HepG2 (cell line): ENCODE results near the gene ZMIZ1.

Experiments
- ASH2L ChIP-seq: fragments of 300-600, 200-600 bp; sonication (generic); IDR thresholded peaks from 2 replicates; pipeline ENCODE4 v1.7.0; 2017; ENCODE audit warnings: low read depth, mild to moderate bottlenecking, moderate library complexity, mixed read lengths, low read length; ENCODE audit not compliant: insufficient read length
- CTCF ChIP-seq: sonication (generic); formaldehyde crosslinking; IDR thresholded peaks from 2 replicates; pipeline ENCODE4 v1.5.0; 2020; ENCODE audit warnings: mild to moderate bottlenecking, missing genetic modification reagents, moderate library complexity
- FOXM1 ChIP-seq: sonication (generic); formaldehyde crosslinking; IDR thresholded peaks from 2 replicates; pipeline ENCODE4 v1.5.0; 2020; ENCODE audit warnings: missing genetic modification reagents
- JUN ChIP-seq: sonication (generic); formaldehyde crosslinking; IDR thresholded peaks from 2 replicates; pipeline ENCODE4 v1.4.0; 2020; ENCODE audit warnings: mild to moderate bottlenecking, missing genetic modification reagents
- MAFK ChIP-seq, 2 experiments: IDR thresholded peaks in 1 of 2; conservative IDR thresholded peaks in 1 of 2; 2 replicates each; pipeline ENCODE4 v1.6.1; 2011; ENCODE audit warnings: improper control_type of control experiment in 2 of 2, low read length in 2 of 2
- SP140L ChIP-seq: sonication (generic); formaldehyde crosslinking; IDR thresholded peaks from 2 replicates; pipeline ENCODE4 v1.4.0; 2020; ENCODE audit warnings: missing genetic modification reagents, borderline replicate concordance
- SUZ12 ChIP-seq: fragments of 150-350 bp; IDR thresholded peaks from 2 replicates; pipeline ENCODE4 v1.6.1; 2014; ENCODE audit warnings: low read depth, low read length
- TF ChIP-seq, protein P1 (sequence below): sonication (generic); formaldehyde crosslinking; IDR thresholded peaks from 2 replicates; pipeline ENCODE4 v1.8.0; 2022; ENCODE audit warnings: low read depth, missing genetic modification reagents
- TF ChIP-seq, protein P2 (sequence below): sonication (generic); formaldehyde crosslinking; IDR thresholded peaks from 2 replicates; pipeline ENCODE4 v1.4.0; 2020; ENCODE audit warnings: missing genetic modification reagents

DNA sequence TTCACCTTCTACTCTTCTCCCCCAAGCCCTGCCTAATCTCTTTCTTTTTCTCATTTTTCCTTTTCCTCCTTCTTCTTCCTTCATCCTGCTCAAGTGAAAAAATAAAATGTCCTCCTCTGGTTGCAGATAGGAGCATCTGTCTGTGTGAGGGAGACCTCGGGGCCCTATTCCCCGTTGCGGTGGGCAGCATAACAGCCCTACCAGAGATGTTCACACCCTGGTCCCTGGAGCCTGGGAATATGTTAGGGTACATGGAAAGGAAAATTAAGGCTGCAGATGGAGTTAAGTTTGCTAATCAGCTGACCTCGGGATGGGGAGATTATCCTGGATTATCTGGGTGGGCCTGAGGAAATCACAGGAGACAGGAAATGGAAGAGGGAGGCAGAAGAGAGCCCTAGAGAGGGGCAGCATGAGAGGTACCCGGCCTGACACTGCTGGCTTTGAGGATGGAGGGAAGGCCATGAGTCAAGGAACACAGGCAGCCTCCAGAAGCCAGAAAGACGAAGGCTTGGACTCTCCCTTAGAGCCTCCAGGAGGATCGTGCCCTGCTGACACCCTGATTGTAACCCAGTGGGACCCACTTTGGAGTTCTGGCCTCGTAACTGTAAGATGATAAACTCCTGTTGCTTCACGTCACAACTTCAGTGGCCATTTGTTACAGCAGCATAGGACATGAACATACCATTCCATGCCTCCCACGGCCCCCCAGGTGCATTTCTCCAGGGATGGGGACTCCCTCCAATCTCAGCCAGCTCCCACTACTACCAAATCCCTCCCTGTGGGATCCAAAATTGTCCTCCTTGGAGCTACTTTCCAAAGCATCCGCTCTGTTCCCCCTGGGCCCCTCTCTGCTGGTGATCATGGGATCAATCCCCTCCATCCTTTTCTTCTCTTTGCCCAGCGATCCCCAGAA, 39.0 kb upstream of the ZMIZ1 start:
- TF ChIP-seq, protein P1, sequence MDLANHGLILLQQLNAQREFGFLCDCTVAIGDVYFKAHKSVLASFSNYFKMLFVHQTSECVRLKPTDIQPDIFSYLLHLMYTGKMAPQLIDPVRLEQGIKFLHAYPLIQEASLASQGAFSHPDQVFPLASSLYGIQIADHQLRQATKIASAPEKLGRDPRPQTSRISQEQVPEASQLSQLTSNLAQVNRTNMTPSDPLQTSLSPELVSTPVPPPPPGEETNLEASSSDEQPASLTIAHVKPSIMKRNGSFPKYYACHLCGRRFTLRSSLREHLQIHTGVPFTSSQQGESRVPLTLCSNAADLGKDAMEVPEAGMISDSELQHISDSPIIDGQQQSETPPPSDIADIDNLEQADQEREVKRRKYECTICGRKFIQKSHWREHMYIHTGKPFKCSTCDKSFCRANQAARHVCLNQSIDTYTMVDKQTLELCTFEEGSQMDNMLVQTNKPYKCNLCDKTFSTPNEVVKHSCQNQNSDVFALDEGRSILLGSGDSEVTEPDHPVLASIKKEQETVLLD (CRISPR knock-in tag) = no peak
- TF ChIP-seq JUN (CRISPR knock-in tag) (no peak), SUZ12 (no peak), SP140L (no peak), MAFK (conservative IDR thresholded peaks at IDR 0.05 in 1 of 2, IDR thresholded peaks at IDR 0.05 in 1 of 2; ENCODE audit: low read length in 2 of 2) (no peak), ASH2L (no peak), CTCF (CRISPR knock-in tag) (no peak), FOXM1 (no peak)
- TF ChIP-seq, protein P2, sequence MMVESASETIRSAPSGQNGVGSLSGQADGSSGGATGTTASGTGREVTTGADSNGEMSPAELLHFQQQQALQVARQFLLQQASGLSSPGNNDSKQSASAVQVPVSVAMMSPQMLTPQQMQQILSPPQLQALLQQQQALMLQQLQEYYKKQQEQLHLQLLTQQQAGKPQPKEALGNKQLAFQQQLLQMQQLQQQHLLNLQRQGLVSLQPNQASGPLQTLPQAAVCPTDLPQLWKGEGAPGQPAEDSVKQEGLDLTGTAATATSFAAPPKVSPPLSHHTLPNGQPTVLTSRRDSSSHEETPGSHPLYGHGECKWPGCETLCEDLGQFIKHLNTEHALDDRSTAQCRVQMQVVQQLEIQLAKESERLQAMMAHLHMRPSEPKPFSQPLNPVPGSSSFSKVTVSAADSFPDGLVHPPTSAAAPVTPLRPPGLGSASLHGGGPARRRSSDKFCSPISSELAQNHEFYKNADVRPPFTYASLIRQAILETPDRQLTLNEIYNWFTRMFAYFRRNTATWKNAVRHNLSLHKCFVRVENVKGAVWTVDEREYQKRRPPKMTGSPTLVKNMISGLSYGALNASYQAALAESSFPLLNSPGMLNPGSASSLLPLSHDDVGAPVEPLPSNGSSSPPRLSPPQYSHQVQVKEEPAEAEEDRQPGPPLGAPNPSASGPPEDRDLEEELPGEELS (CRISPR knock-in tag) = no peak
